GM12875 (cell line): ENCODE measurements around the gene TEP1.
A peak's percentile ranks its signal among the peaks of the same experiment; 100 is the strongest.
"Not testable (repeated sequence)": the region's sequence is repeated elsewhere in the genome, so short reads cannot be mapped to it uniquely, and the experiment has no call there.

Source experiments
- H3K4me3 ChIP-seq: one replicate; pipeline ENCODE4 v1.5.1; 2011; ENCODE audit warnings: low read depth, low read length, control low read depth
- CTCF ChIP-seq: IDR thresholded peaks from 2 replicates; pipeline ENCODE4 v1.5.1; 2011; ENCODE audit warnings: low read depth, mild to moderate bottlenecking, control low read depth, inconsistent platforms, low read length, moderate library complexity, borderline replicate concordance; ENCODE audit not compliant: insufficient read depth

TEP1 gene

DNA sequence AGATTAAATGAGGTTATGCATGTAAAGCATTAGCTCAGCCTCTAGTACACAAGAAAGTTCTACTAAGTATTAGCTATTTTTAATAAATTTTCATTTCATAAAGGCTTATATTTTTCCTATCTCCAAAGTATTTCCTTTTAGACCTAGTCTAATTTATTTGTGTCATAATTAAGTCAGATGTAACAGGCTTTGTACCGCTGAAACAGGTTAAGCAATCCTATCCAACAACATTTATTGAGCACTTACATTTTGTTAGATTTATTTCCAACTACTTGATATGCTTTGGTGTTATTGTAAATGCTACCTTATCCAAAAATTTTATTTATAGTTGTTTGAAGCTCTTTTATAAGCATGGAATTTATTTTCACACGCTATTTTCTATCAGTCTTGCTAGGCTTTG lies 71.7 kb downstream of the TEP1 start:
- TF ChIP-seq CTCF: no peak
- peak overlapping the region; percentile 75 for H3K4me3 ChIP-seq

DNA sequence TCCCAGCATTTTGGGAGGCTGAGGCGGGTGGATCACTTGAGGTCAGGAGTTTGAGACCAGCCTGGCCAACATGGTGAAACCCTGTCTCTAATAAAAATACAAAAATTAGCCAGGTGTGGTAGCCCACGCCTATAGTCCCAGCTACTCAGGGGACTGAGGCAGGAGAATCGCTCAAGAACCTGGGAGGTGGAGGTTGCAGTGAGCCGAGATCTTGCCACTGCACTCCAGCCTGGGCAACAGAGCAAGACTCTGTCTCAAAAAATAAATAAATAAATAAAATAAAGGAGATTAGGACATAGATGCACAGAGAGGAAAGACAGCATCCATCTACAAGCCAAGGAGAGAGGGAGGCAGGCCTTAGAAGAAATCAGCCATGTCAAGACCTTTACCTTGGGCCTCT lies 72.3 kb downstream of the TEP1 start:
- not testable (repeated sequence) for H3K4me3 ChIP-seq

DNA sequence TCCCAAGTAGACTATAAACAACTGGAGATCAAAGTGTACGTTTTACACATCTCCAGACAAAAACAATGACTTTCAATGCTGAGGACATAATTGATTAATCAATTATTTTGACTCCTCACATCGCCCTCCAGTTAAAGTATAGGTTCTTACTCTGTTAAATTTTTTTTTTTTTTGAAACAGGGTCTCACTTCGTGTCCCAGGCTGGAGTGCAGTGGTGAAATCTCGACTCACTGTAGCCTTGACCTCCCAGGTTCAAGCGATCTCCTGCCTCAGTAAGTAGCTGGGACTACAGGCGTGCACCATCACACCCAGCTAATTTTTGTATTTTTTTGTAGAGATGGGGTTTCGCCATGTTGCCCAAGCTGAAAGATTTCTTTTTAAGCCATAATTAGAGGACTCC lies 79.3 kb downstream of the TEP1 start:
- no peak overlapping the region for H3K4me3 ChIP-seq
- TF ChIP-seq CTCF: no peak

GRCh38 chr14:20333494-20333841 lies 79.8 kb downstream of the TEP1 start:
- no peak for TF ChIP-seq CTCF
- H3K4me3 ChIP-seq: peak overlapping the region; percentile 76

DNA sequence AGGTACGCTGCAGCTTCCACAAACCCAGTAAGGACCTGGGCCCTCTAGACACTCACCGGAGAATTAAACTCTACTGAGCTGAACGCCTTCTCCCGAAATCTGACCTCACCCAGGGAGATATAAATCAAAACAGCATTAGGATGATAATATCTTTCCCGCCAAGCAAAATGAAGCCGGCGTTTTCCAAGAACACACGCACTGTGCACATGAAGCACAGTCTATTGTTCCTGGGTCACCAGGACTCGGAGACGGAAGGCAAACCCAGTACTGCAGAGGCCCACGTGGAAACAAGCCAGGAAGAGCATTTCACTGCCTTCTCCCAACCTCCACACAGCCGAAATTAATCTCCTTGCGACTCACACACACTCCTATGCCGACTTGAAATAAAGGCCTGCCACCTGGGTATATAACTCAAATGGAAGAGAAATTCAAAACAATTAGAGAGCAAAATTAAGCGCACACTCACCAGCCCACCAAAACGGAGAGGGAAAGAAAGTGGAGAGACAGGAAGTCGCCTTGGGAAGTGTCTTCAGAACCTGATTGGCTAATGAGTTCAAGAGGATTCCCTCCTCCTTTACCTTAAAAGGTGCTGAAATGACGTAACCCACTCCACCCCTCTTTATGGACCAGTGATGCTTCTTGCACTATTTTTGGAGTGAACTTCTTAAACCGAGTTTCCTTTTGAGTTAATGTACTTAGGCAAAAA lies 80.4 kb downstream of the TEP1 start, which contains the start of gene CCNB1IP1:
CCNB1IP1 (minus strand) TSS at position 492 of the 706 bp plus-strand sequence. CDS start 16,756 bp downstream, outside the sequence.
- peak within 1 kb of the TSS; percentile 76 for H3K4me3 ChIP-seq
- no peak for TF ChIP-seq CTCF

DNA sequence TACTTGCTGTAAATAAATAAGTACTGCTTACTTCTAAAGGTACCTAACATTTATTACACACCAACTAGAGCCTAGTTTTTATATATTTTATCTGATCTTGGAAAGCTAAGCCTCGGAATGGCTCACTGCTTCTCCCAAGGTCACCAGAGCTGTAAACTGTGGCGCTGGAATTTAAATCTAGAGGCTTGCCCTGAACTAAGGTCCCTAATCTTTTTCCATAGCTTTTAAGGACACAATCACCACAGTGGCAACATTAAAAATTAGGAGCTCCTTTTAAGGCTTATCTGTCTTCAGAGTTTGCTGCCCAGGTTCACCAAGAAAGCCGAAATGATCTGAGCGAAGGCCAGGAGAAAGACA lies 80.9 kb downstream of the TEP1 start:
- no peak for TF ChIP-seq CTCF
- peak overlapping the region; percentile 76 for H3K4me3 ChIP-seq

GRCh38 chr14:20331053-20331613 lies 82.2 kb downstream of the TEP1 start:
- no peak for TF ChIP-seq CTCF
- H3K4me3 ChIP-seq: no peak overlapping the region

GRCh38 chr14:20329355-20329754 lies 83.9 kb downstream of the TEP1 start:
- H3K4me3 ChIP-seq: no peak overlapping the region

More at GRCh38 chr14:20329355-20329754, 83.9 kb downstream of the TEP1 start:
- TF ChIP-seq CTCF: no peak
